ENCODE results near the gene RALGAPA2.

RALGAPA2 gene

DNA sequence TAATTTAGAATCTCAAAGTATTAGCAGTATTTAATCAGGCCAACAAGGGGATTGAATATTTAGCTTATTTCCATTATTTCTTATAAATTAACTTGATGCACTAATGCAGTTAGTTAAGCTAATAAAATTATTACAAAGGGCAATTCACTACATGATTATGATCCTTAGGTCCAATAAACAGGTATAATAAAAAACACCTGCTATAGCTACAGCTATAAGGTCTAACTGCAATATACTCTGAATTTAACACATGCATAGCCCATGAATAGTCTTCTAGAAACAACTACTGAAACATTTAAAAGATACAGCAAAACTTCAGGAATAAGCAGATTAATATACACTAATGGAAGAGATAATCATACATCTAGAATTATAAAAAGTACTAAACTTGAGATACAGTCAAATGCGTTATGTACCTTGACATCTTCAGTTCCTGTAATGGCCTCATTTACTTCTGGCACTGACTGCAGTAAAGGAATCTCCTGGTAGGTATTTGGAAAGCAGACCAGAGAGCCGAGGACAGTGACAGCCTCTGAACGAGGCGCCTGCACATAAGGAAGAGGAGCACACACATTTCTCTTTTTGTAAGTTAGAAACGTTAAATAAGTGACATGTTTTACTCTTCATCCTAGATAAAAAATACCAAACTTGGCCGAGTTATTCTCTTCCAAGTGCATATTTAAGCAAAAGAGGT, 176.1 kb downstream of the RALGAPA2 start:
- DNase-seq (ENCODE audit: low spot score) = no peak

- no peak for DNase-seq (ENCODE audit: low spot score)
Measured at GRCh38 chr20:20535051-20535450, 177.4 kb downstream of the RALGAPA2 start.

GRCh38 chr20:20531283-20531682, 181.2 kb downstream of the RALGAPA2 start:
- DNase-seq (ENCODE audit: low spot score) = no peak

DNA sequence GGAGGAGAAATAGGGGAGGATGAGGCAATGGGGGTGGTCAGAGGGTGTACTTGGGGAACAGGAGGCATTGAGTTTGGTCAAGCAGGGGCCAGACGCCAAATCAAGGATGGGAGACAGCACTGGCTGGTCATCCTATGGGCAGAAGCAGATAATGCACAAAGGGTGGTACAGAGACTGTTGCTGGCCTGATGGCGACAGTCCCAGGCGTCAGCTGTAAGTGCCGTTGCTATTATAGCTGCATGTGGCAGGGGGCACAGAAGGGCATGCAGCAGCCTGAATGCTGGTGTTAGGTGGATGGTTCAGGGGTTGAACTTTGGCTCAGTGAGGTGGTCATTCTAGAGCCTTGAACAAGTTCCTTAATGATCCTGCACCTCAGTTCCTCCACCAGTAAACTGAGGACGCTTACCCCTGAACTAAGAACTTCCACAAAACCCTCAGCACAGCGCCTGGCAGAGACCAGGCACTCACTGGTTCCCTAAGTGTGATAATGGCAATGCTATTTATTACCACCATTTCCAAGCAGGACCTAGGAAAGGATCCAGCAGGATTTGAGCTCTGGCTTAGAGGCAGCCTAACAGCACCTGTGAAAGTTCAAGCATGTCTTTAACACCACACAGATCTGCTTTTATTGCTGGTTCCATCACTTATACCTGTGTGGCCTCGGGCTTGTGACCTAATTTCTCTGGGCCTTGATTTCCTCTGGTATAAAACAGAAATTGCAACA, 181.9 kb downstream of the RALGAPA2 start:
- no peak for DNase-seq (ENCODE audit: low spot score)

DNA sequence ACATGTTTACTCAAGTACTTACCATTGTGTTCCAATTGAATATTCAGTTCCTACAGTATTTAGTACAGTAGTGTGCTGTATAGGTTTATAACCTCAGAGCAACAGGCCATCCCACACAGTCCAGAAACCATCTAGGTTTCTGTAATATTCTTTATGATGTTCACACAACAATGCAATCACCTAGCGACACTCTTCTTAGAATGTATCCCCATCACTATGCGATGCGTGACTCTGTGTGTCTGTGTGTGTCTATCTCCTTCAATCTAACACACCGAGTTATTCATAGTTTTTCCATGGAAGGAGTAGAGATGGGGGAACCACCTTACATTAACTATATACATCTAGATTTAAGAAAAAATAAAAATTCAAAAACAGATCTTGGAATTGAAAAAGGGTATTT, 182.8 kb downstream of the RALGAPA2 start:
- DNase-seq (ENCODE audit: low spot score) = no peak

DNA sequence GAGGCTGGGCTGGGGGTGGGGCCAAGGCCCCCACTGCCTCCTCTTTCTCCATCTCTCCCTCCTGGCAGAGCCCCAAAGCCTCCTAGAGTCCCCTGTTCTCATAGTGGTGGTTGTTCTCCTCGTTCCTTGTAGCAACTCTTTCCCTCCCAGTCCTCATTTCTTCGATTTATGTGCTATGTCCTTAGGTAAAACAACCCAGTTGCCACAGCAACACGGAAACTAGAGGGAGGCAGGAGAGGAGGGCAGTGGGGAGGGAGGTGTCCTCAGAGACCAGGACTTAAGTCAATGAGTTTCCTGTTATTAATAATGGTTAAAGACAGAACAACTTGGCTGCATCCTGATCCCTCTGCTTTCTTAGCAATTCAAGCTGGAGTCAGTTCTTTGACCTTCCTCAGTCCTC, 183.6 kb downstream of the RALGAPA2 start:
- DNase-seq (ENCODE audit: low spot score) = no peak

GRCh38 chr20:20527661-20528060, 184.8 kb downstream of the RALGAPA2 start:
- DNase-seq (ENCODE audit: low spot score) = no peak

DNA sequence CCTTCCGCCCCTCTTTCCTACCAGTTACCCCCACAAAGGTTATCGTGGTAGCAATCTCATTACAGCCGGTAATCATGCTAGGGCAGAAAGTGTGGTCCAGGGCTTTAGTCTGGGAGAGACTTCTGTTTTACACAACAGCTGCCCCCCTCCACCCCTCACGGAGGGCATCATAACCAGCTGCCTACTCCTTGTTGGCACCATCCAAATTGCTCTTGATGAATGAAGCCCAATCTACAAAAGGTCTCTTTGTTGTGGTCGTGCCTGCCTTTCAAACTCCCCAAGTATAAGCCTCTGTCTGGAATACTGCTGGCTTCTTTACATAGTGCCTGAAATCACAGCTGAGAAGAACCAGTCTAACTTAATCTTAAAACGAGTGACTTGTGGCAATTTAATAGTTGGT, 186.7 kb downstream of the RALGAPA2 start:
- DNase-seq (ENCODE audit: low spot score) = no peak

DNA sequence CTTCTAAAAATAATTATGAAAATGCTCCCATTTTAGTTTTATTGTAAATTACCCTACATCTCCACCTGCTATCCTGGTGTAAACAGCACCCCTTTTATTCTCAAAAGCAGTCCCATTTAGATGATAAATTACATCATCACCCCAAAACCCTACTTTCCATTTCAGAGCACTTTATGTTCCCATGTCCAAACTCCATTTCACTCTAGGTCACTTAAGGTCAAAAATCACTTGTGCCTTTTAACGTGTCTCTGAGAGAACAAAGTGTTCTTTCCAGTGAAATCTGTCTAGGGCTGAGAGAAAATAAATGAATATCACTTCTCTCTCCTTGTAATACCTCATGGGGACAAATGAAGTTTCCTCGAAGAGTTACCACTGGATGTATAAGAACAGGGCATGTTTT, 187.2 kb downstream of the RALGAPA2 start:
- no peak for DNase-seq (ENCODE audit: low spot score)

DNA sequence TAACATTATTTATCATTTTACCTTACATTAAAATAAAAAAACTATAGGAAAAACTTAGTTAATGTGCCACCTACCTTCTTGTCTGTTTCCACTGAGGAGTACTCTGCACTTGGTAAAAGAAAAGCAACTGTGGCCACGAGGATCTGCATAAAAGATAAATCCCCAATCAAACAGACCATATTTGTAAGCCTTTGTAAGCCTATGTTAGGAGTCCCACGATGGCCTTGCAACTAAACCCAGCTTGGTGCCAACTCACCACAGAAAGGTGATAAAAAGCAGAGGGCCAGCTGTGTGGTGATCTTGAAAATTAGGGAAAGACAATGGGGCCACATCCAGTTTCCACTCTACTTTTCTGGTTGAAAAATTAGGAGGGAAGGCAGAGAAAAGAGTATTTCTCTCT, 187.7 kb downstream of the RALGAPA2 start:
- no peak for DNase-seq (ENCODE audit: low spot score)

GRCh38 chr20:20521736-20522135, 190.7 kb downstream of the RALGAPA2 start:
- DNase-seq (ENCODE audit: low spot score) = no peak

GRCh38 chr20:20520776-20521175, 191.7 kb downstream of the RALGAPA2 start:
- no peak for DNase-seq (ENCODE audit: low spot score)

- DNase-seq (ENCODE audit: low spot score) = no peak
Measured at GRCh38 chr20:20519269-20519668, 193.2 kb downstream of the RALGAPA2 start.

GRCh38 chr20:20518263-20518662, 194.2 kb downstream of the RALGAPA2 start:
- no peak for DNase-seq (ENCODE audit: low spot score)

GRCh38 chr20:20517296-20517695, 195.1 kb downstream of the RALGAPA2 start:
- no peak for DNase-seq (ENCODE audit: low spot score)

DNA sequence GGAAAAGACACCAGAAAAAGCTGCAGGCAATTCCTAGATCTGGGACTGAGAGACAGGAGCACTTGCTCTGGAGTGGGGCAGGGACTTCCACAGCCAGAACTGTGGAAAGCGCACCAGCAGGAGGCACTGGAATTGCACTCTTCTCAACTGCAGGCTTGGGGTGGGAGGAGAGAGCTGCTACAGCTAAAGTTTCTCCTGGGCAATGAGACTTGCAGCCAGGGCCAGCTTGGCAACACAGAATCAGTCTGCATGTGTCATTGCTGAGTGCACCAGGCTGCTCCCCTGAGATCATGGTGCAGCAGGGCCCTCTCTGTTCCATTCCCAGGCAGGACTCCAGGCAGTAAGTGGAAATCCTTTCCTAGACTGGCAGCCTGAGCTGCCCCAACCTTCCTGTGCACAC, 198.7 kb downstream of the RALGAPA2 start:
- DNase-seq (ENCODE audit: low spot score) = no peak

GRCh38 chr20:20505554-20505953, 206.9 kb downstream of the RALGAPA2 start:
- DNase-seq (ENCODE audit: low spot score) = no peak

DNA sequence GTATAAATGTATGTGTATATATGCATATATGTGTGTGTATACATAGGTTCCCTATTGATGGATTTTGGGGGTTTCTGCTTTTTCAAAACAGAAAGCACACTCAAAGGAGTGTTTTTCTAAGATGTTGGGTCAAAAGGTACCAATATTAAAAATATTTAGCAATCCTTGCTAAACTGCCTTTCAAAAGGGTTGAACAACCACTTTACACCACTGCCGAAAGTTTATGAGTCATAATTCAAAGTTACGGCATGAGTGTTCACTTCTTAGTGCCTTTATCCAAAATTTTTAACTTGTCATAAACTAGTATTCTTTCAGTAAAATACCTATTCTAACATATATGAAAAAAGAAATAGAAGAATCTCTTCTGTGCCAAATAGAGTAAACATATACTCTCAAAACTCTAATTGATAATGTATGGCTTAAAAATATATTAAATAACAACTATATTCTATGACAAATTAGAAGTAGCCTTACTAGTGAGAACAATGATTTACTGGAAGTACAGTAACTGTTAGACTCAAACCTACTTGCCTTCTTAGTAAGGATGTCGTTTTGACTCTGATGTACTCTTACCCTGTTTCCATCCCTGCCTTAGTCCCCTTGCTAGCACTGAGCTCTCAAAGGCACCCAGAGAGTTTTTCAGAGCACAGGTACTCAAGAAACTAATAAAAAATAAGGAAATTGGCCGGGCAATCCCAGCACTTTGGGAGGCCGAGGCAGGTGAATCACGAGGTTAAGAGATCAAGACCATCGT, 208.5 kb downstream of the RALGAPA2 start:
- no peak for DNase-seq (ENCODE audit: low spot score)

DNA sequence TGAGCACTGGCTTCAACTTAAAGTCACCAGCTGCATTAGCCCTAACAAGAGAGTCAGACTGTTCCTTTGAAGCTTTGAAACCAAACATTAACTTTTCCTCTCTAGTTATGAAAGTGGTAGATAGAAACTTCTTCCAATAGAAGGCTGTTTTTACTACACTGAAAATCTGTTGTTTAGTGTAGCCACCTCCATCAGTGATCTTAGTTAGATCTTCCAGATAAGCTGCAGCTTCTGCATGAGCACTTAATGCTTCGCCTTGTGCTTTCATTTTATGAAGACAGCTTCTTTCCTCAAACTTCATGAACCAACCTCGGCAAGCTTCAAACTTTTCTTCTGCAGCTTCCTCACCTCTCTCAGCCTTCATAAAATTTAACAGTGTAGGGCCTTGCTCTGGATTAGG, 211.3 kb downstream of the RALGAPA2 start:
- no peak for DNase-seq (ENCODE audit: low spot score)

- no peak for DNase-seq (ENCODE audit: low spot score)
Measured at GRCh38 chr20:20500312-20500711, 212.1 kb downstream of the RALGAPA2 start.

GRCh38 chr20:20499439-20499838, 213.0 kb downstream of the RALGAPA2 start:
- DNase-seq (ENCODE audit: low spot score) = no peak

DNA sequence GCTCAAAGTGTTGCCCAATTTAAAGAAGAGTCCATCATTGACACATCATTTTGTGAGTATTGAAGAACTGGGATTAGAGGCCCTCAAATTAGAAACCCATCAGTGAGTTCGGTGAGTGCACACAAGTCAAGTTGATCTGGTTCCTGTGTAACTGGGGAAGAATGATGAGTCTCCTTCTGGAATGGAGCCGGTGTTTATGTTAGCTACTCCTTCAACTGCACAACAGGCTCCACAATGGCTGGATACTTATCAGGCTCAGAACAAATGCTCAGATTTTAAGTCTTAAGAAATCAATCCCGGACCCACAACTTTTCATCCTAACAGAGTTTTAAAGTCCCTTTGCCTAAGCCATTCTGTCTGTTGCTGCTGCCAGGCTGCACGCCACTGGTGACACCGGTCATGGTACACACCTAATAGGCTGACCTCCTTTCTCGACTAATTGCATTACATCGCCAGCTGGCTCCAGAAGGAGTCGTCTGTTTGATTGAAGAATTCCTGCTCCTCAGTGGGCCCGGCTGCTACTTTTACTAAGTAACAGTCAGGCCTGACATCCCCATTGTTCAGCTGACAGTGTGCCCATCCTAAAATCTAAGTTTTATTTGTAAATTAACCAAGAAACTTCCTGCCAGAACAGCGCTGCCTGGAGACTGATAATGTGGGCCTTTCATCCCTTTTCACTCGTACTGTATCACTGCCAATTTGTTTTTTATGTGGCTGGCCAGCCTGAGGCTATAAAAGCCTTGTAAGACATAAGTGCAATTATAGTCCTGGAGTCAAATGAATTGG, 214.2 kb downstream of the RALGAPA2 start:
- no peak for DNase-seq (ENCODE audit: low spot score)

Data from CD4-positive, alpha-beta T cell treated with Interleukin-15 for 4 hours (primary cell).